GM19351 (cell line): Measurements from ENCODE around the gene CD3D.

Experiments
- ATAC-seq: cut with Tn5 transposase; IDR thresholded peaks from one replicate; pipeline ENCODE4 v1.9.1; 2021; ENCODE audit warnings: mild to moderate bottlenecking, moderate library complexity; ENCODE audit not compliant: unreplicated experiment

The CD3D gene

GRCh38 chr11:118304568-118305248 is 37.8 kb downstream of the CD3D start, which contains the start of gene CD3E:
Gene CD3E, plus strand, starts transcription at chr11:118304730. Its CDS starts 223 bp downstream, at chr11:118304953.
- no peak for ATAC-seq

DNA sequence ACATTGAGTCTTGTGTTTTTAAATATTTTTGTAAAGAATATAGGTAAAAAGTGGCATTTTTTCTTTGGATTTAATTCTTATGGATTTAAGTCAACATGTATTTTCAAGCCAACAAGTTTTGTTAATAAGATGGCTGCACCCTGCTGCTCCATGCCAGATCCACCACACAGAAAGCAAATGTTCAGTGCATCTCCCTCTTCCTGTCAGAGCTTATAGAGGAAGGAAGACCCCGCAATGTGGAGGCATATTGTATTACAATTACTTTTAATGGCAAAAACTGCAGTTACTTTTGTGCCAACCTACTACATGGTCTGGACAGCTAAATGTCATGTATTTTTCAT is 38.3 kb downstream of the CD3D start:
- no peak for ATAC-seq

DNA sequence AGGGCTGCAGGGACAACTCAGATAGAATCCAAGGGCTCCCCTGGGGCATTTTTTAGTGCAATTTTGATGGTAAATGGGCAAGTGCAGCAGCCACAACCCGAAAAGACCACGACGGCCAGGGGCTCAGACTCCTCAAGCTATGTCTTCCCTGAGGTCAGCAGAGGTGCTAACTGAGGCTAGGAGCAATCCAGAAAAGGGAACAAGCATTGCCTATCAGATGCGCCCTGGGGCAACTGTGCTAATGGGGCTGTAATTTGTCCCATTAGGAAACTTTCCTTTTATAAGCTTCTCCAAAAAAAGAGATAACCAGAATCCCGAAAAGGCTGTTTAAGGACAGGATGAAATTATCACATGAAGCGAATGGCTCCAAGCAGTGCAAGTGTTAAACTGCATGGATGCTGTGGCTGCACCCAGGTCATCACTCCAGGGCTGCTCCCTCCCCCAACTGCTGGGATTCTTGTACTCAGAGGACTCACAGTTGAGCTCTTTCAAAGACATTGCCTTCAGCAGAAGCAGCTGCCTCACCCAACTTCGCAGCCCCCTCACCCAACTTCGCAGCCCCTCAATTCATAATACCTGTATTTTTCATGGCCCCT is 40.8 kb downstream of the CD3D start:
- no peak for ATAC-seq

DNA sequence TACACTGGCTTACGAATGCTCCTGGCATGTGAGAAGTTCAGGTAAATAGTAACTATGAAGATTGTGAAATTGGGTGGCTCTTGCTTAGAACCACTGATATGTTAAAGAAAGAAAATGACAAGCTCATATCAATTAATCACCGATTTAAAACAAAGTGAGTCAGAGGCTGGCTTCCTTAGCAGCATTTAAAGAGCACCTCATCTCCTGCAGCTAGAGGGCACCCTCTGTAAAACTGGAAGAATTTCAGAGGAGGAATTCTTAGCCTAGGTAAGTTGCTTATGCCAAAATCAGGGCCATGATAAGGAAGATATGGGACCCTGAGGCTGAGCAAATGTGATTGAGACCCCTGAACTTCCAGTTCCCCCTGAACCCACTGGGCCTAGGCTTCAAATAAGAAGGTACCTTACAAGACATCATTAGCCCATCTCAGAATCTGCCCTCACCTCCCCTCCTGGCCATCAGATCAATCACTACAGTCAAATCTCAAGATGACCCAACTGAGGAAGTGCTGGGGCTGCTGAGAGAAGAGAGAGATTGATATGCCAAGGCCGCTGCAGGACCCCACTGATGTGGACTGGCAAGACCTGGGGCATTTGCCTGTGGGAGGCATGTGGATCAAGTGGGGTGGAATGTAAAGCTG is 46.6 kb downstream of the CD3D start:
- no peak for ATAC-seq

DNA sequence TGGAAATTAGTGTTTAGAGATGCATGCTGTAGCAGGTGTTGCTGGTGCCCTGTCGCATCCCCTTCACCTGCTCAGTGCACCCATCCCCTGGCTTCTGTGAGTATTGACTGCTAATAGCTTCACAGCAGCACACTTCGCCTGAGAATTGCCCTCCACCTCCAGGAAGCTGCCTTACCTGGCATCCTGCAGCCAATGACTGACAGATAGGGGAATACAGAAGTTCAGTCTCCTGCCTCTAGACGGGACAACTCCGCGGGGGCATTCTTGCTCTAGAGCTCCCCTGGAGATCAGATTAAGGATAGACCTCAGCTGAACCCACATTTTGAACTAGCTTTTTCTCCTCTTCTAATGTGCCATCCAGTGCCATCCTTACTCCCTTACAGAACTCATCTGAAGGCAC is 47.3 kb downstream of the CD3D start:
- ATAC-seq, result no peak

- ATAC-seq, result no peak
Measured at GRCh38 chr11:118294053-118294452, 48.5 kb downstream of the CD3D start.

DNA sequence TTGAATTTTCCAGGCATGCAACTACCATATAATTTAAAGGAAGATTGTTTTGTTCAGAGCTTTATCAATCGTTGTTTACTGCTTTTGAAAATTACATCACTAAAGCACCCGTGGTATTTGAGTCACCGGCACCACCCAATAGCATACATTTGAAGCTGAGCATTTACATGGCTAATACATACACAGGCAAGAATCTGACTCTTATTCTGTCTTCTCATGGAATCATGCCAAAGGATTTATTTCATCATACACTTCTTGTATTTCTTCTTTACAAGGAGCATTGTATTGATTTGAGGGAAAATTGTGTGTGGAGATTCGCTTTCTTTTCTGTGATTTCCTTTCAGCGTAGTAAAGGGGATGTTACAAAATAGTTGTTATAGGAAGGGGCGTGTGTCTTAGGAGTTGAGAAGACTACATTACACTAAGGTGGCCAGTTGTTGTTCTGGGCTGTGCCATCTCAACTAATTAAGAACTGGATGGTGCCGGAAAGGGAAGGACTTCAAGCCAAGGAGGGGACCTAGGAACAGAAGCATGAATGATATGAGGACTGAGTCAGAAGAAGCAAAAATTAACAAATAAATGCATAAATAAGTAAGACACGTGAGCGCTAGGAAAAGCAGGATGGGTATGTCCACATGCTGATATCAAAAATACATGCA is 50.9 kb downstream of the CD3D start:
- ATAC-seq, result no peak

DNA sequence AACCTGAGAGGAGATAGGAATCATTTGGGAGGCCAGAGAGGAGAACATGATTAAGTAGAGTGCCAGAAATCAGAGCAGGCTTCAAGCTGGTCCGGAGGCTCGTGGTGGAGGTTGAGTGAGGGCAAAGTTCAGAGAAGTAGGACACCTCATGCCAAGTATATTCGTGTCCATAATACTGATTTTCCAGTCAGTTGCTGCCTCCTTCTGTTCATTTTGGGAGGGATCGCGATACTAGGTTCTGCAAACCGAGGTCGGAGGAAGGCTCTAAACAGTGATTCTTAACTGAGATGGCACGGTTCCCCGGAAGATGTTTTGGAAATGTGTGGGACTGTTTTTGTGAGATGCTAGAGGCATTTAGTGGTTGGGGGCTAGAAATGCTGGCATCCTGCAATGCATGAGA is 51.6 kb downstream of the CD3D start:
- ATAC-seq, result no peak

DNA sequence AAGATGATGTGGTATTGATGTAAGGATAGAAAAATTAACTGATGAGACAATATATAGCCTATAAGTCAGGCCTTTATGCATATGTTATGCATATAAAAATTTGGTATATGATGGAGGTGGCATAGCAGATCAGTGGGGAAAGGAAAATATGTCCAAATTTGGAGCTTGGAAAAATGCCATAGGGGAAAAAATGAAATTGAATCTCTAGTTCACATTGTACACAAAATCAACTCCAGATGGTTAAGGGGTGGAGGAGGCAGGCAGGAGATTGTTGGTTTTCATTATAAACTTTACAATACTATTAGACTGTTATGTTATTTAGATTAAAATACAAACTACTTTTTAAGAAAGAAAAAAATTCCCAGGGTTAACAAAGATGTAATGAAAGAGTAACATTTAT is 53.1 kb downstream of the CD3D start:
- no peak for ATAC-seq
